Caki2 (cell line): Measurements from ENCODE around the gene SNTG2. TPM values are rescaled to one million over a fixed set of nuclear protein-coding genes. Genes with fewer than 3 reads are reported as not detected.

Source experiments
- DNase-seq: peaks from one replicate; pipeline ENCODE4 v3.0.0-alpha.2; 2015; ENCODE audit warnings: low read depth
- in situ Hi-C: cut with HindIII; loops from 2 replicates; pipeline ENCODE4 v1.10.0; 2016; ENCODE audit warnings: low sequenced_read_pairs, low pct_unique_long_range_greater_than_20kb, mixed read lengths
- total RNA-seq: library from RNA; depleted of rRNA; stranded (reverse); fragments of >200 nt; shearing (Covaris generic); gene quantifications from 2 replicates; pipeline ENCODE4 v1.2.3, GENCODE V29; 2014; ENCODE audit warnings: low replicate concordance

SNTG2 gene
- total RNA-seq, 1 experiment from 2014 or later = not detected

DNA sequence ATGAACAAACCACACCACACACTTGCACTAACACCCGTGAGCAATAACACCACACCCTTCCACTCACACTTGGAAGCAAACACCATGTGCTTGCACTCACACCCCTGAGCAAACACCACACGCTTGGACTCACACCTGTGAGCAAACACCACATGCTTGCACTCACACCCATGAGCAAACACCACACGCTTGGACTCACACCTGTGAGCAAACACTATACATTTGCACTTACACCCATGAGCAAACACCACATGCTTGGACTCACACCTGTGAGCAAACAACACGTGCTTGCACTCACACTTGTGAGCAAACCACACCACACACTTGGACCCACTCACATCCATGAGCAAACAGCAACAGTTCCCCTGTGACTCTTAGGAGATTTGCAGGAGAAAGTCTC lies 24.4 kb downstream of the SNTG2 start:
- in situ Hi-C loops = no loop called here

DNA sequence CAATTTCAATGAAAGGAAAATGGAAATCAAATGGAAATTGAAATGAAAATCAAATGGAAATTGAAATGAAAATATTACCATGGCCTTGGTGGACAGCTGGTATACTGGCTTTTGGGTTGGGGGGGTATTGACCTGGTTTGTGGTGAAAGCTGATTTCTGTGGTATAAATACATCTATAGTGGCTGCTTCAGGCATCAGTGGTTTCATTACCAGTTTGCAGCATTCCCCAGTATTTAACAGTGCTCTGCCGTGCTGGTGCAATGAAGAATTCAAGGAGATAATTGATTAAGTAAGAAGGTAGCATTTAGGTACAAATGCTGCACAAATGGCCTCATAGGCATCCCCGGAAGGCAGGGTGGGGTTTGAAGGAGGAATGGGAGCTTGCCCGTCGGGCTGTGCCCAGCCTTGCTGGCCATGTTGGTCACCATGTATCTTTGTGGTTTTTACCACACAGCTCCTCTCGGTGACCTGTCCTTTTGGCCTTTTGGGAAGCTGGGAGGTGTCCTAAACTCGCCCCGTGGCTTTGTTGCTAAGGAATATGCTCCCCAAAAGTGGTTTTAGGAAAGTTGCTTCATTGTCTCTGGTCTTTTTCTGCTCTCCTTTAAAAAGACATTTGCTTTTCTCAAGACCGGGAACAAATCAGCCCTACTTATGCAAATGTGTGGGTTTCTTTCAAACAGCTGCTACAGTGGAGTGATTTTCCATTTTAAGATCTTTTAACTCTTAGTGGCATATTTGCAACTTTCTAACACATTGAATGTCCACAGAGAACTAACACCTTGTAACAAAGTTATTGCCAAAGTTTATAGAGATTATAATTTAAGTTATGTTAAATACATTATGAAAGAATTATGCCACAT lies 28.6 kb downstream of the SNTG2 start:
- in situ Hi-C loops = no loop called here

More for the DNA sequence above, 24.4 kb downstream of the SNTG2 start:
- no peak for DNase-seq

DNA sequence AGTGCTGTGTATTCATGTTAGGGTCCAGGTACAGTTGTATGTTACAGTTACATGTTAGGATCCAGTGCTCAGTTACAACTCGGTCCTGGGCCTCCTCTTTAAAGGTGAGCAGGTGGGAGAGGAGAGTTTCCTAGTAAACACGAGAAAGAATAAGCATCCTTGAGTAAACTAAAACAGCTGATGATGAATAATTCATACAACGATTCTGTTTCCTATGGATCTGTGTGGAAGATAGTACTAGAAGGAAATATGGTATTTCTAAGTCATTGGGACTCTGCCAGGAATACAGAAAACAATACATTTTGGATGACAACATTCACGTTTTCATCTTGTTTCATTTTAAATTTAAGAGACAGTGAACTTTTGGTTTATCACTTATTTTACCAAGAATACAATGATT lies 29.5 kb downstream of the SNTG2 start:
- DNase-seq = no peak
- in situ Hi-C loops = no loop called here

More for the DNA sequence above, 28.6 kb downstream of the SNTG2 start:
- DNase-seq = no peak

DNA sequence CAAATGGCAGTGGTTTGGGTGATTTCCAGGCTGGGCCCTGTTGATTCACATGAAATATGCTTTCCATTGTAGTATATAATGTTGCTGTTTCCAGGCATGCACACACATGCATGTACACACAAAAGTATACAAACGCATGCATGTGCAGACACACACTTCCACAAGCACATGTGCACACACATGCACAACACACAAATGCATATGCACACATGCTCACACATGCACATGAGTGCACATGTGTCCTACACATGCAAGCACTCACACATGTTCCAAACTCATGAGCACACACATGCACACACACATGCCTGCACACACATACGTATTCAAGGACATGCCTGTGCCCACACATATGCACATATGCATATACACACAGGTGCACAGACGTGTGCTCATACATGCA lies 30.6 kb downstream of the SNTG2 start:
- in situ Hi-C loops = no loop called here

DNA sequence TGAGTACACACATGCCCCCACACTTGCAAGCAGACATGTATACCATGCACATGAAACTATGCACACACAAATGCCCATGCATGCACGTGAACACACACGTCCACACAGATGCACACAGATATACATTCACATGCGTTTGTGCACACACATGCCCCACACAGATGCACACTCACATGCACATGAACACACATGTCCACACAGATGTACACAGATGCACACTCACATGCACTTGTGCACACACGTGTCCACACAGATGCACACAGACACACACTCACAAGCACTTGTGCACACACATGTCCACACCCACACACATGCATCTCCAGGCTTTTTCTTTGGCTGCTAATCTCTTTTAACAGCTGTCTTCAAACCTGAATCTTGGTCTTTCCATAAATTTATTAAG lies 31.1 kb downstream of the SNTG2 start:
- no peak for DNase-seq
- in situ Hi-C loops = no loop called here

More for the DNA sequence above, 30.6 kb downstream of the SNTG2 start:
- DNase-seq = no peak

DNA sequence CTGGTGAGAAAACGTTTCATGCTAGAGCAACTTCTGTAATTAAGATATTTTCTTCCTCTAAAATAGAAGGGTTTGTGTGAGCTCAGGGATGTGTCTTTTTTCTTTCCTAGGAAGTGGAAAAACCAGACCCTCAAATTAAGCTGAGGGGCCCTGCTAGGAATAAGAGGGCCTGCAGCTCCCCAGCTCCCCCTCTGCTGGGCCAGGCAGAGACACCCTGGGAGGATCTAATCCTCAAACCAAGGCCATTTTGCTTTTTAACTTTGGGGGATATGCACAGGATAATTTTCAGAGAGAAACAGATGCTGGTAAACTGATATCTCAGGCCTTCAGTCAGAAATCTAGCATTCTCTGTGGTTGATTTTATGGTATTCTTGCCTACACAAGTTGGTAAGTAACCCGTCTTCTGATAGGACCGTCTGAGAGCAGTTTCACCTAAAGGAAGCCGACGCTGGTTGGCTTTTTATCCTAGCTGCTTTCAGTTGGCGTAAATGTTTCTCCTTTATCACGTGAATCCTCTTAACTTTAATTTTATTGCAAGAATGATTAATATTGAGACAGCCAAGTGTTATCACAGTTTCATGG lies 34.8 kb downstream of the SNTG2 start:
- in situ Hi-C loops = no loop called here
- no peak for DNase-seq

DNA sequence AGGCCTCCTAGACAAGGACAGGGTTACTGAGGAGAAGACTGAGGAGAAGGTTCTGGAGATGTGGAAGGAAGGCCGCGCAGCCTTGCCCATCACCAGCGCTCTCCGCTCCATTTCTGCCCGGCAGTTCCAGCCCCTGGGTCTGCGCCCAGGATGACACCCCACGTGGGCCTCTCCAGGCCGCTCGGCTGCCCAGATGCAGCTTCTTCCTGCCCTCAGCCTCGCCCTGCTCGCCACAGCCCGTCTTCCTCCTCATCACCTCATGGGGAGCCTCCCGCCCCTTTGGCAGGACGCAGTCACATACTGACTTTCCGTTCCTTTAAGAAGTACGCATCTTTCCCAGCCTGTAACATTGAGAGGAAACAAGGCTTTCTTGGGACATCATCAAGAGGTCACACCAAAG lies 37.1 kb downstream of the SNTG2 start:
- in situ Hi-C loops = no loop called here
- DNase-seq = no peak

DNA sequence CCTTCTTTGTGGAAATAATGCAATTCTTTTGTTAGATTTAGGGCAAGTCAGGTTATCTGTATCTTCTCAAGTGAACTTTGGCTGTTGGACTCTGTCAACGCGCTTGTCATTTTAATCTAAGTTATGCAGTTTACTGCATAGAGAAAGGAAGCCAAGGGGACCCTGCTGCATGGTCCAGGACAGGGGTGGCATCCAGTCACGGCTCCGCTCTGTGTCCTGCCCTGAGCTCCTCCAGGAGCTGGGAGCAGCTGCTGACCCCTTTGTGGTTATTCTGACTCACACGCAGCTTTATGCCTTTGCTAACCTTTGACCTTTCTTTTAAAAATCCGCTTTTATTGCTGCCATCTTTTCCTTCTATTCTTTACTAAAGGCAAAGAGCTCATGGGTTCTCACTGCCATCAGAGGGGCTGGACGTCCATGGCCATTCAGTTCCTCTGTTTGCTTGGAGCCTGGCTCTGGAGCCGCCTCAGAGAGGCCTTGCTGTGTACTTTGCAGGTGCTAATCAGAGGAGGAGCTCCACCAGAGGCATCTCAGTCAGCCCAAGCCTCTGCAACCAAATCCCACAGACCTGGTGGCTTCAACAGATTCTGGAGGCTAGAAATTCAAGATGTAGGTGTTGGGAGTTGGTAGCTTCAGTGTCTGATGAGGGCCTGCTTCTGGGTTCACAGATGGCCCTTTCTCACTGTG lies 39.3 kb downstream of the SNTG2 start:
- in situ Hi-C loops = no loop called here
- no peak for DNase-seq

DNA sequence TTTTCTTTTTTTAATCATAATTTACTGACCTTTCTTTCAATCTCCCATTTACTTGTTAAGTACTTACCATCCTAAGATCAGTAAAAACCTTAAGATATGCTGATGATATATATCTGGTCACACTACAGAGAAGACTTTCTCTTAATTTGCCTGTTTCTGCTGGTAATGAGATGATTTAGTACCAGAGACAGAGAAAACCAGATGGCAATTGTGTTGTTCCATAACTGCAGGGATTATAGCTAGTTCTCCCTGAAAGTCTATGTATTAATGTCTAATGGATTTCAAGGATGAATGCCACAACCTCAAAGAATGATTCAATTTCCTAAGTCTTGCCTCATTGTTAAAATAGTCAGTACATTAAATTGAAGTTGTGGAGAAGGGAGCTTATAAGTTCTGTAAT lies 40.3 kb downstream of the SNTG2 start:
- in situ Hi-C loops = no loop called here
- no peak for DNase-seq

DNA sequence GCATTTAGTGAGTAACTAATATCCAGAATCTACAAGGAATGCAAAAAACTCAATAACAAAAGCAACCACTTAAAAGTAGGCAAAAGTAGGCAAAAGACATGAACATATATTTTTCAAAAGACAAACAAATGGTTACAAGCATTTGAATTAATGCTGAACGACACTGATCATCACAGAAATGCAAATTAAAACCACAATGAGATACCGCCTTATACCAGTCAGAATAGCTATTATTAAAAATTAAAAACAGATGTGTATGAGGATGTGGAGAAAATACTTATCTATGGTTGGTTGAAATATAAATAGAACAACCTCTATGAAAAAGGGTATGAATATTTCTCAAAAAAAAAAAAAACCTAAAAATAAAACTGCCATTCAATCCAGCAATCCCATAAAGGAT lies 51.7 kb downstream of the SNTG2 start:
- in situ Hi-C loops = no loop called here
- DNase-seq = no peak

DNA sequence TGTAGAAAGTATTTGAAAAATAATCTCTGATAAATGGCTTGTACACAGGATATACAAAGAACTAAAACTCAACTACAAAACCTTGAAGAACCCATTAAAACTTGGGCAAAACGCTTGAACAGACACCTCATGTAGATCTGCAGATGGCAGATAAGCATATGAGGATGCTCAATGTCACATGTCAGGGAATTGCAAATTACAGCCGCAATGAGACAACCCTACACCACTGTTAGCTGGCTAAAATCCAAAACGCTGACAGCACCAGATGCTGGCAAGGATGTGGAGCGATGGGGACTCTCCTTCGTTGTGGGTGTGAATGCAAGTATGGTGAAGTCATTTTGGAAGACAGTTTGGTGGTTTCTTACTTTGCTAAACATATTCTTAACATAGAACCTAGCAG lies 53.7 kb downstream of the SNTG2 start:
- in situ Hi-C loops = no loop called here
- DNase-seq = no peak

DNA sequence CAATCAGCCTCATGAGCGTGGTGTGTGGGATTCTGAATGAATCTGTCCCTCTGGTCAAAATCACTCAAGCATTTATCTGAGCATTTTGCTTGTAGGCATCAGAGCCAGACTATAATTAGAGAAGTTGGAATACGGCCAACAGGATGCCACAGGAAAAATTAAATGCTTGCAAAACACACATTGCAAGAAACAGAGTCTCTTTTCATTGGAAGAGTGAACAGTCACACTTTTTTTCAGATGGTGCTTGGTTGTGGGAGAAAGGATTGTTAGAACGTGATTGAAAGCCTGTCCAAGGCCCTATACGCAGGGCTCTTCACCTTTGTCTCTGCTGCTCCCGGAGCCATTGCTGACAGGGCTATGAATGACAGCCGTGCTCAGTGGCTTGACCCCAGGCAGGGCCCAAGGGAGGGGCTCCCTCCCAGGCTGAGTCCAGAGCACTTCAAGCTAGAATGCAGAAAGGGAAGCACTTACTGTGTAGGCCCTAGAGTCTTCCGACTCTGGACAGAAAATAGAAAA lies 59.8 kb downstream of the SNTG2 start:
- peak; percentile 54 for DNase-seq
- in situ Hi-C loops = no loop called here

DNA sequence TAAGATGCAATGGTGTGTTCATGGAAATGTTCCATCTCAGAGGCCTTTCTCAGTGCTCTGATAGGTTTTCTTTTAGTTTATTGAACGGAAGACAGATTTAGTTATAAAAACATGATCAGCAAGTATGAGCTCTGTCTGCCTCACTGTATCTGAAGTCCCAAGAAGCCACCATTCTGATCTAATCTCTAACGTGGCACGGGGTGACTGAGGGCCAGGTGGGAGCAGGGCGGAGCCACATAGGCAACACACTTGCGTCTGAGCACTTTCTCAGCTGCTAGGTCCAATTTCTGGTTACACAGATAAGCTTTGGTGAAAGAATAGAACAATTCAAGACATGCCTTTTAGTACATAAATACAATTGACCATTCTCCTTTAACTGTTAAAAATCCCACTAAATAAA lies 60.4 kb downstream of the SNTG2 start:
- DNase-seq = no peak
- in situ Hi-C loops = no loop called here

DNA sequence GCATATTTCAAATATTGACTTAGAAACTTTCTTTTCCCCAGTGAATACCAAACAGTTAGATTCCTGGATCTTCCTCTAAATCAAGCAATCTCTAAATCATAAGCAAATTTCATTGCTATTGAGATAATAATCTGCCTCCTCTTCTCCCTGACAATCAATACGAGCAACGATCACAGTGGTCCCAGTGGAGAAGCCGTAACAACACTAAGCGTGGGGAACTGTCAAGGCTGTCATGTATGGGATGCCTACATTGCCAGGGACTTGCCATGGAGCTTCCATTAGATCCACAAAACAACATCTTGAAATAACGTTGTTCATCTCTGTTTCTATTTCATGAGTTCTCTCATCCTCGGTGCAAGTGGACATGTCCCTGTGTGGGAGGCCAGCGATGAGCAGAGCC lies 61.3 kb downstream of the SNTG2 start:
- no peak for DNase-seq
- in situ Hi-C loops = no loop called here

DNA sequence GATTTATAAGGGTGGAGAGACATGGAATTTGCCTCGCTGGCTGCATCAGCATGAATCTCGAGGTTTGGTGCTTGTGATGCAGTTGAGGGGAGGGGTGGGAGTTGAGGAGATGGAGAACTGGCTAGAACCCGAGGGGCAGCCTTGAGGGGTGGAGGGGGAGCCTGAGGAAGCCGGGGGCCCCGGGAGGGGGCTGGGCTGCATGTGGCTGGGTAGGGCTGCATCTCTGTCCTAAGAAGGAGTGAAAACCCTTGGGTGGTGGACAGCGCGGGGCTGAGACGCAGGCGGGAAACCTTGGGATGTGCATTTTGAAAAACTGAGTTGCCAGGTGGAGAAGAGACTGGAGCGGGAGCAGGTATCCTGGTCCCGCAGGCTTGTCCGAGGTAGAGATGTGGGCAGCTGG lies 64.2 kb downstream of the SNTG2 start:
- DNase-seq = no peak
- in situ Hi-C loops = no loop called here

DNA sequence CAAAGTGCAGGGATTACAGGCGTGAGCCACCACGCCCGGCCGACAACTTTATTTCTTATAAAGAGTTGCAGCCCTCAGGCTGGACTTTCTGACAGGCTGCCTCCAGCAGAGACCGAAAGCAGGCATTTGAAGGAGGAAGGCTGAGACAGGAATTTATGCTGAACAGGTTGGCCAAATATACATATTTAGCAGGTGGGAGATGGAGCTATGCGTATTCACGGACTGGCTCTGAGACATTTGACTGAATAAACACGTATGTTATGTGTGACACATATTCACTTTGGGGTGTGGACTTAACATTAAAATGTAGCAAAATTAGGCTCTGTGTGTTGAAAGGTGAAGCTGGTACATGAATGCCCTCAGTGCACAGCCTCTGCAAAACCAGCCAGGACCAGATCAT lies 65.9 kb downstream of the SNTG2 start:
- in situ Hi-C loops = no loop called here
- DNase-seq = no peak

DNA sequence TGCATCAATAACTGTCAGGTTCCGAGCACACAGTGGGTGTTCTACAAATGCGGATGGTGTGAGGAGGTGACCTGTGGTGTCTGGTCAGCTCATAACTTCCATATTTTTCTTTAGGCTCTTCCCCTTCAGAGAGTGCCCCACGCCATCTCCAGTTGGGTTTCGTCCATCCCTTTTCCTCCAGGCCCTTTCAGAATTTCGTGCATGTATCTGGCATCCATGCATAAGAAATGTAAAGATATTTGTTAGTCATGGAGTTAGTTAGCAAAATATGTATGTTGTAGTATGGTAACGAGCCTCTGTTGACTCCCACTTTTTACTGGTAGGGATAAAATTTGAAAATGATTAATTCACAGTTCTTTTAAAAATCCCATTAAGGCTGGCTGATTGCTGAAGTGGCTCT lies 67.2 kb downstream of the SNTG2 start:
- DNase-seq = no peak
- in situ Hi-C loops = no loop called here

DNA sequence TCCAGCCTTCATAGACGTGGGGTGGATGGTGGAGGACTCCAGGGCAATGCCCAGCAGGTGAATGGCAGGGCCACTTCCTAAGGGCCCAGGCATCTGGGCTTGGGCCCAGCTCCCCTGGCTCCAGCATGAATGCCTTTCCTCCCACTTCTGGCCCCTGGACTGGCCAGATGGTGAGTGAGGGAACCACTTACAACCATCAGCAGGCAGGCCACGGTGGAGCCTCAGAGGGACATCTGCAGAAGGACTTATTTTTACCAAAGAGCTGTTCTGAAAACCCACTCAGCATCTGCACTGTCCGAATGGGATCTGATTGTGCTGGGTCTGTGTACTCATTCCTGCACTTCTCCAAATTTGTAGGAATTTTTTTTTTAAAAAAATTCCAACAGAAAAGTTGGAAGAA lies 69.6 kb downstream of the SNTG2 start:
- DNase-seq = no peak
- in situ Hi-C loops = no loop called here

DNA sequence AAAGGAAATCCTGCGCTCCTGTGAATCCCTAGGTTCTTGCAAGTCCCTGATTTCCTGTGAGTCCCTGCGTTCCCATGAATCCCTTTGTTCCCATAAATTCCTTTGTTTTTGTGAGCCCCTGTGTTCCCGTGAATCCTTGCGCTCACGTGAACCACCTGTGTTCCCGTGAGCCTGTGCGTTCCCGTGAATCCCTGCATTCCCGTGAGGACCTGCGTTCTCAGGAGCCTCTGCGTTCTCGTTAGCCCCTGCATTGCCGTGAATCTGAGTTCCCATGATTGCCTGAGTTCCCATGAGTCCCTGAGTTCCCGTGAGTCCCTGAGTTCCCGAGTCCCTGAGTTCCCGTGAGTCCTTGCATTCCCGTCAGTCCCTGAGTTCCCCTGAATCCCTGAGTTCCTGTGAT lies 71.5 kb downstream of the SNTG2 start:
- in situ Hi-C loops = no loop called here
- no peak for DNase-seq
